GM21576 (cell line): Measurements from ENCODE around the gene ZNF362.

ENCODE experiments used
- ATAC-seq: cut with Tn5 transposase; IDR thresholded peaks from one replicate; pipeline ENCODE4 v1.9.1; 2021; ENCODE audit warnings: mild to moderate bottlenecking, moderate library complexity; ENCODE audit not compliant: unreplicated experiment

Gene ZNF362

GRCh38 chr1:33267468-33268205, 11.3 kb downstream of the ZNF362 start:
- ATAC-seq: no peak

GRCh38 chr1:33268457-33268856, 12.2 kb downstream of the ZNF362 start:
- ATAC-seq: no peak

- ATAC-seq: no peak
Measured at GRCh38 chr1:33268927-33269610, 12.8 kb downstream of the ZNF362 start.

GRCh38 chr1:33269621-33270020, 13.3 kb downstream of the ZNF362 start:
- no peak for ATAC-seq

- ATAC-seq: no peak
Measured at GRCh38 chr1:33270379-33270778, 14.1 kb downstream of the ZNF362 start.

- no peak for ATAC-seq
Measured at GRCh38 chr1:33270808-33271465, 14.6 kb downstream of the ZNF362 start.

- no peak for ATAC-seq
Measured at GRCh38 chr1:33271666-33272505, 15.6 kb downstream of the ZNF362 start.

GRCh38 chr1:33272509-33272908, 16.2 kb downstream of the ZNF362 start:
- ATAC-seq: no peak

GRCh38 chr1:33272930-33273329, 16.6 kb downstream of the ZNF362 start:
- ATAC-seq: no peak

- no peak for ATAC-seq
Measured at GRCh38 chr1:33273406-33273805, 17.1 kb downstream of the ZNF362 start.

- ATAC-seq: no peak
Measured at GRCh38 chr1:33273961-33274371, 17.7 kb downstream of the ZNF362 start.

GRCh38 chr1:33274446-33274845, 18.2 kb downstream of the ZNF362 start:
- ATAC-seq: no peak

- ATAC-seq: no peak
Measured at GRCh38 chr1:33275195-33275594, 18.9 kb downstream of the ZNF362 start.

- ATAC-seq: no peak
Measured at GRCh38 chr1:33275706-33276572, 19.6 kb downstream of the ZNF362 start.

- ATAC-seq: no peak
Measured at GRCh38 chr1:33276573-33277298, 20.4 kb downstream of the ZNF362 start.

GRCh38 chr1:33277488-33278084, 21.3 kb downstream of the ZNF362 start:
- no peak for ATAC-seq

- no peak for ATAC-seq
Measured at GRCh38 chr1:33280091-33280661, 23.9 kb downstream of the ZNF362 start.

- no peak for ATAC-seq
Measured at GRCh38 chr1:33281554-33282303, 25.4 kb downstream of the ZNF362 start.
